ENCODE data around the gene MTPN.
A peak's percentile ranks its signal among the peaks of the same experiment; 100 is the strongest.

Gene MTPN

DNA sequence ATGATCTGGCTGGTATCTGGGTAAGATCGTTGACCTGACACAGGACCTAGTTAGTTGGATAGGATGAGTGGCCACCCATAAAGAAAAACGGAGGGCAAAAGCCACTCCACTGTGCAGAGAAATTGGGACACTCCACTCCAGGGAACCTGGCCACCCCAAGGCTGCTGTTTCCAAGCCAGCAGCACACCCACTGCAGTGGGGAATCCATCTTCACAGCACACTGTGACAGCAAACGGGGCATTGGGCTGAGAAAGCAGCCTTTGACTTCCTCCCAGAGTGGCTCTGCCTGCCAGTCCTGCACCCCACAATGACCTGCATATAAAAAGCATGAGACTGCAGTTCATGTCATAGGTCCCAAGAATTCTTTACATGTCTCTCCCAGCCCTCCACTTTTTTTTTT is 52.9 kb downstream of the MTPN start:
- DNase-seq, result no peak

- no peak for DNase-seq
These were observed 54.9 kb downstream of the MTPN start for GRCh38 chr7:135922263-135922662.

DNA sequence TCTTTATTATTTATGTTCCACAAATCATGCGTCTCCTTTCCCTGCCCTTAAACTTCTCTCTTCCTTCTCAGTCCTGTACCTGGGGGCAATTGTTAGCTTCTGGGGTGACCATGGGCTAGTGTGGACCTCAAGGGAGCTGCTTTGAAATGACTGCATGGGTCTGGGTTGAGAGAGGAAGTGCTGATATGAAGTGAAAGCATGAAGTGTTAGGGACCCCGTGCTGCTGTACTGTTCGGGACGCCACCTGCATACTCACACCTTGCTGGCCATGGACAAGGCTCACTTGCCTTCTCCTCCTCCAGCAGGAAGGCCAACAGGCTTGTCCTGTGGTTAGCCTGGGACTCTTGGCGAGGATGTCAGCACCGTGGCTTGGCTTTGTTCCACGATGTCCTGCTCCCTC is 56.7 kb downstream of the MTPN start:
- DNase-seq, result no peak

DNA sequence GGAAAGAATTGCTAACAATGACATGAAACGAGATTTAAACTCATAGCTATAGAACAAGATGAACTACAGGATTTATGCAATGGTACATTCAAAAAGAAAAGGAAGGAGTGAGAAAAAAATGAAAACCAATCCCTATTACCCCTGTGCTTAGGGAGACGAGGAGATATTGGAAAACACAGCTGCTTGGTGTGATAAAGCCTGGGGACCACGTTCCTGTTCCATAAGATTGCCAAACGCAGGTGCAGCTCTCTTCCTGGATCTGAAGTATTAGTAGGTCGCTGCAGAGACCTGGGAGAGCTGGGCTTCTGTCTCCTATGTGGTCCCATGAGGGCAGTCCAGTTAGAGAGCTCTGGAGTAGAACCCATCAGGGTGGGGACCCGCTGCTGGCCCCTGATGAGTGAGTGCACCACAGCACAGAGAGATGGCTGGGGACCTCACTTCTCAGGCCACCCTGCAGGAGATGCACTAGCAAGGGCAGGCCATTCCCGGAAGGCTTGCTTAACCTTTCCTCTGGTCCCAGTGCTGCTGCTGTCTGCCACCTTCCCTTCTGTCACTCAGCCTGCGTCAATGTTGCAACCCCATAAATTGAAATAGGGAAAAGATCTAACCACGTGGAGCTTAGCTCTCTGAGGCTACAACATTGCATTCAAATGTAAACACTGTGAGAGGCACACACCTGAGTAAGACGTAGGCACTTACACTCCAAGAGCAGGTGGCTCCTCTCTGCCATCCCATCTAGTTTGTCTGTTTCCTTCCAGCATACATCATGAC is 57.9 kb downstream of the MTPN start:
- DNase-seq, result no peak

- DNase-seq, result no peak
These were observed 59.0 kb downstream of the MTPN start for GRCh38 chr7:135918134-135918533.

GRCh38 chr7:135917721-135918120 is 59.4 kb downstream of the MTPN start:
- no peak for DNase-seq

DNA sequence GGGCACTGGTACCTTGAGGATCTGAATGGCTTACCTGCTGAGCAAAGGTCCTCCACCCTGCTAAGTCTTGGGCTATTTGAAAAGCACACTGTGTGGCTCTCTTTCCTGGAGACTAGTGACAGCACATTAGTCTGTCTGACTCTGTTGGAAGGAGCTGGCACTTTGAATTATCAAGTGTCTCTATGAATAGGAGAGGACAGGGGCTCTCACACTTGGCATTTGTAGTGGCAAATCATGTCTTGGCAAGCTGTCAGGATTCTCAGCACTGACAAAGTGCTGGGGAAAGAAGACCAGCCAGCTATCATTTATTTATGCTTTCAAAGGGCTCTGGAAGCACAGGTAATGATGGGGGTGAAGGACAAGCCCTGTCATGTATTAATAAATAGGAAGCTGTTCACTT is 62.8 kb downstream of the MTPN start:
- no peak for DNase-seq

- DNase-seq, result no peak
These were observed 63.8 kb downstream of the MTPN start for GRCh38 chr7:135913404-135913803.

GRCh38 chr7:135911099-135911498 is 66.1 kb downstream of the MTPN start:
- DNase-seq, result no peak

GRCh38 chr7:135910393-135911036 is 66.6 kb downstream of the MTPN start:
- DNase-seq, result no peak

DNA sequence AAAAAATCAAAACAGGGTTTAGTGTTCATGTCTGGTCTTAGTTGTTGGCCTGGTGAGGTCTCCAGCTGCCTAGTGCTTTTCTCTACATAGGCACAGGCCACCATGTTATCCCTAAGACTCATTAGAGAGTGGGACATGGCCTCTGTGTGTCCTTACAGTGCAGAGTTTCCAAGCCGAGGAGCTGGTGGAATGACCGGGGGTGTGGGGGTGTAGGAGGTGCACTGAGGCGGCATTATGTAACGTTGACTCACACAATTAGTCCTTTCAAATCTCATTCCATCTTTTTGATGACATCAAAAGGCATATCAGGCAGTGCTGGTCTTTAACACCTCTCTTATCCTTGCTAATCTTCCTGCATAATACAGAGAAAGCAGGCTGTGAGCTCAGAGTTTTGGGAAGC is 71.3 kb downstream of the MTPN start:
- no peak for DNase-seq

- DNase-seq, result no peak
These were observed 71.8 kb downstream of the MTPN start for GRCh38 chr7:135905355-135905754.

DNA sequence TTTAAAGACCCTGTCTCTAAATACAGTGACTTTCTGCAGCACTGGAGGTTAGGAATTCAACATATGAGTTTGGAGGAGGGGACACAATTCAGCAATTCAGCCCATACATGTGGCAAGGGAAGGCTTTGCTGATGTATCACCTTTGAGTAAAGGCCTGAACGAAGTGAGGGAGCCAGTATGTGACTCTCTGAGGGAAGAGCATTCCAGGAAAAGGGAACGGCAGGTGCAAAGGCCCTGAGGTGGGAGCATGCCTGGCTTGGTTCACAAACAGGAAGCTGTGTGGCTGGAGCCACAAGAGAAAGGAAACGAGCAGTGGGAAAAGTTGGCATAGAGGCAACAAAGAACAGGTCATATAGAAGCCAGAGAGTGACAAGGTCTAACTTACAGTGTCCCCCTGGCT is 72.9 kb downstream of the MTPN start:
- no peak for DNase-seq

DNA sequence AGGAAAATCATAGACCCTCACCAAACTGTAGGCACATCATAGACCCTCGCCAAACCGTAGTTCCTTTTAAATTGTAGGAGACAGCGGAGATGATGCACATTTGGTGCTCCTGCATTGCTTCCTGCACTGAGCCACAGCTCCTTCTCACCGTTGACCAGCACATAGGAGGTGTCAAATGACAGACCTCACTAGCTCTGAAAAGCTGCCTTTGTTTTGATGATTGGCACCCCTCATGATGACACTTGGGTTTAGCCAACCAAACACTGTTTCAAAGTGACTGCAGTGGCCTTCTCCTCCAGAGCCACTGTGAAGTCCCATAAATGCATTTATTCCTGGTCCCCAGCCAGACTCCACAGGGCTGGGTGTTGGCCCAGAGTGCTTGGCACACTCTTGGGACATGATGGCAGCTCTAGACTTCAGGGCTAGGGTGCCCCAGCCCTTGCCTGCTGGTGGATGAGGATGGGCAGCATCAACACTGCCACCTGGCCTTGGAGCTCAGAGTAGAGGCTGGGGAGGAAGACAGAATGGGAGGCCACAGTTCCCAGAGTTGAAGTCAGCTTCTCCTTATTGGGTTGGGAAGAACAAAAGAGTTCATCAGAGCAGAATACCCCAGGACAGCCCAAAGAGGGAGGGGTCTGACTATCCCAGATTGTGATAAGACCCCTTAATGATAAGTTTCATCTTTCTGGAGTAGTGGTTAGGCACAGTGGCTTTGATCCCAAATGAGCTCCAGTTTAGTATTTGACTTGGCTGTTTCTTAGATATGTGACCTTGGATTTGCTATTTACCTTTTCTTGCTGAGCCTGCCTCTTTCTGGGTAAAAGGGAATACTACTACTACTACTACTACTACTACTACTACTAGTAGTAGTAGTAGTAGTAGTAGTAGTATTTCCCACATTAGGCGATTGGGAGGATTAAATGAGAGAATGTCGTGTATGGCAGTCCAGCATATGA is 75.3 kb downstream of the MTPN start:
- no peak for DNase-seq

- DNase-seq, result no peak
These were observed 77.1 kb downstream of the MTPN start for GRCh38 chr7:135900065-135900546.

- DNase-seq, result no peak
These were observed 77.6 kb downstream of the MTPN start for GRCh38 chr7:135899458-135900064.

DNA sequence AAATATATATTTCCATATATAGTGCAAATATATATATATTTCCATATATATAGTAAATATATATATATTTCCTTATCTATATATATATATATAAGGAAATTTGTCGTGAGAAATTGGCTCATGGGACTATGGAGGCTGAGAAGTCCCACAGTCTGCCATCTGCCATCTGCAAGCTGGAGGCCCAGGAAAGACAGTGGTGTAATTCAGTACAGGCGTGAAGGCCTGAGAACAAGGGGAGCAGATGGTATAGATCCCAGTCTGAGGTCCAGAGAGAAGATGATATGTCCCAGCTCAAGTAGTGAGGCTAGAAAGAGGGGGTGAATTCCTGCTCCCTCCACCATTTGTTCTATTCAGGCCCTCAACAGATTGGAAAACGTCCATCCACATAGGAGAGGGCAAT is 78.9 kb downstream of the MTPN start:
- no peak for DNase-seq

- no peak for DNase-seq
These were observed 82.3 kb downstream of the MTPN start for GRCh38 chr7:135894816-135895215.

GRCh38 chr7:135889823-135890222 is 87.3 kb downstream of the MTPN start:
- DNase-seq, result no peak

DNA sequence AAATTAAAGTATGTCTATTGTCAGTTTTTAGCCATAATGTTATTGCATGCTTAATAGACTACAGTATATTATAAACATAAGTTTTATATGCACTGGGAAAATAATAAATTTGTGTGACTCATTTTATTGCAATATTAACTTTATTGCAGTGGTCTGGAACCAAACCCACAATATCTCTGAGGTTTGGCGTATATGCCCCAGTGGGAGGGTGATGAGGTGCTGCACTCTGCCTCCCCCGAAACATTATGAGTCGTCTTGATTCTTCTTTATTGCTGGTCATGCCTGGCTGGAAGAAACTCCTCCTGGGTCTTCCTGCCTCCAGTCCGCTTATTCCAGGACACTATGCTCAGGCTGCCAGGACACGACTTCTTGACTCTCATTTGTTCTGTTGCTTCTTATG is 88.4 kb downstream of the MTPN start:
- peak; percentile 13 for DNase-seq

DNA sequence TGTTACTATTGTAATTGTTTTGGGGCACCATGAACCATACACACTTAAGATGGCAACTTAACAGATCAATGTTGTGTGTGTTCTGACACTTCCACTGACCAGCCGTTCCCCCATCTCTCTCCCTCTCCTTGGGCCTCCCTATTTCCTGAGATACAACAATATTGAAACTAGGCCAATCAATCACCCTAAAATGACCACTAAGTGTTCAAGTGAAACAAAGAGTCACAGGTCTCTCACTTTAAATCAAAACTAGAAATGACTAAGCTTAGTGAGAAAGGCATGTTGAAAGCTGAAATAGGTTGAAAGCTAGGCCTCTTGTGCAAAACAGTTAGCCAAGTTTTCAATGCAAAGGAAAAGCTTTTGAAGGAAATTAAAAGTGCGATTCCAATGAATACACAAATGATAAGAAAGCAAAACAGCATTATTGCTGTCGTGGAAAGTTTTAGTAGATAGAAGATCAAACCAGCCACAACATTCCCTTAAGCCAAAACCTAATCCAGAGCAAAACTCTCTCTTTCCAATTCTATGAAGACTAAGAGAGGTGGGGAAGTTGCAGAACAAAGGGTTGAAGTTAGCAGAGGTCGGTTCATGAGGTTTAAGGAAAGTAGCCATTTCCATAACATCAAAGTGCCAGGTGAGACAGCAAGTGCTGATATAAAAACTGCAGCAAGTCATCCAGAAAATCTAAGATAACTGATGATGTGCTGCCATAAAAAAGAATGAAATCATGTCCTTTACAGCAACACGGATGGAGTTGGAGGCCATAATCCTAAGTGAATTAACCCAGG is 90.6 kb downstream of the MTPN start:
- no peak for DNase-seq

Data from fibroblast of skin of scalp (primary cell).